ENCODE results near the gene SPNS2. TPM values are rescaled to one million over a fixed set of nuclear protein-coding genes. Genes with fewer than 3 reads are reported as not detected.
A peak's percentile ranks its signal among the peaks of the same experiment; 100 is the strongest.

The SPNS2 gene
- total RNA-seq, 3 donors from 2014 or later, result 9.2 to 24.5 (median 11.0) TPM

- no peak for TF ChIP-seq CTCF (IDR thresholded peaks at IDR 0.05)
- peak; percentile 80 for ATAC-seq
- Histone ChIP-seq H3K4me3 (no peak overlapping the region), H3K4me1 (ENCODE audit: low read depth) (no peaks in the 10 kb centered on the region), H3K9me3 (no peaks in the 10 kb centered on the region), H3K36me3 (ENCODE audit: low read depth) (no peaks in the 10 kb centered on the region)
- intact Hi-C loops (cut with DNase I, micrococcal nuclease), result no loop called here
- peak in 1 of 3 donors; percentile 40 for DNase-seq
These were observed 22.4 kb downstream of the SPNS2 start for GRCh38 chr17:4520894-4521600.

GRCh38 chr17:4522661-4523060, 24.0 kb downstream of the SPNS2 start:
- no peak for DNase-seq
- no peak for TF ChIP-seq CTCF (IDR thresholded peaks at IDR 0.05)
- Histone ChIP-seq H3K4me3 (no peak overlapping the region), H3K9me3 (no peaks in the 10 kb centered on the region), H3K4me1 (ENCODE audit: low read depth) (no peaks in the 10 kb centered on the region), H3K36me3 (ENCODE audit: low read depth) (no peaks in the 10 kb centered on the region)
- intact Hi-C loops (cut with DNase I, micrococcal nuclease), result no loop called here
- ATAC-seq, result no peak

- H3K36me3 ChIP-seq (ENCODE audit: low read depth), result no peaks in the 10 kb centered on the region
- no peak for ATAC-seq
- no peaks in the 10 kb centered on the region for H3K9me3 ChIP-seq
- no peak overlapping the region for H3K4me3 ChIP-seq
- DNase-seq, result no peak
- intact Hi-C loops (cut with DNase I, micrococcal nuclease), result no loop called here
- no peaks in the 10 kb centered on the region for H3K4me1 ChIP-seq (ENCODE audit: low read depth)
- TF ChIP-seq CTCF (IDR thresholded peaks at IDR 0.05), result no peak
These were observed 25.3 kb downstream of the SPNS2 start for GRCh38 chr17:4523946-4524345.

GRCh38 chr17:4525691-4526397, 27.2 kb downstream of the SPNS2 start:
- Histone ChIP-seq H3K9me3 (no peaks in the 10 kb centered on the region), H3K36me3 (ENCODE audit: low read depth) (no peaks in the 10 kb centered on the region), H3K4me1 (ENCODE audit: low read depth) (no peaks in the 10 kb centered on the region), H3K4me3 (no peak overlapping the region)
- no peak for ATAC-seq
- intact Hi-C loops (cut with DNase I, micrococcal nuclease), result no loop called here
- DNase-seq, result no peak
- no peak for TF ChIP-seq CTCF (IDR thresholded peaks at IDR 0.05)

GRCh38 chr17:4527134-4527533, 28.5 kb downstream of the SPNS2 start:
- Histone ChIP-seq H3K4me1 (ENCODE audit: low read depth) (no peaks in the 10 kb centered on the region), H3K4me3 (no peak overlapping the region), H3K36me3 (ENCODE audit: low read depth) (no peaks in the 10 kb centered on the region), H3K9me3 (no peaks in the 10 kb centered on the region)
- DNase-seq (no peak), ATAC-seq (no peak)
- TF ChIP-seq CTCF (IDR thresholded peaks at IDR 0.05), result no peak
- intact Hi-C loops (cut with DNase I, micrococcal nuclease), result no loop called here
